ENCODE measurements around the gene TMEM8B.

TMEM8B gene

DNA sequence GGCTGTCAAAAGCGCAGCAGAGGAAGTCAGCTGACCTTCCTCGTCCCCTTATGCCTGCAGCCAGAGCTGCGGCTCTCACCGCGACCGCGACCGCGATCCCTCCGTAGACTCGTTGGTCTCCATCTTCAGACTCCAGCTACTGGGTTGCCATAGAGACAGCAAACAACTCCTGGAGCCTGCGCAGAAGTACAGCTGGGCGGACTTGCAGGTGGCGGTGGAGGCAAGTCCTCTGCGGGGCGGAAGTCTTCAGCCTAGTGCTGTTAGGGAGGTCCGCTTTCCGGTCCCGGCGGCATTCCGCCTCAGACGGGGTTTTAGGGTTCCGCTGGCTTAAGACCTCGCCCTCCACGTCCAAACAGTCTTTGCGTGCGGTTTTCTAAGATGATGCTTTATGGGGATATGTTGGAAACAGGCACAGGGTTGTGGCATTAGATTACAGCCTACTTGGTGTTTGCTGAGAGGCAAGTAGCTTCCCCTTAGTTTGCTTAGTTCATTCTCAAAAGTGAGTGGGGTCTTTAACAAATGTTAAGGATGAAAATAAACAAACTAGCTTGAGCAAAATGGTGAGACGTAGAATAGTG, 16.9 kb upstream of the TMEM8B start, which contains the start of gene SPAG8:
Gene SPAG8, minus strand, starts transcription at position 238 of the 578 bp plus-strand sequence. Its CDS starts 115 bp downstream, at position 123.
- peak; percentile 93 for DNase-seq

DNA sequence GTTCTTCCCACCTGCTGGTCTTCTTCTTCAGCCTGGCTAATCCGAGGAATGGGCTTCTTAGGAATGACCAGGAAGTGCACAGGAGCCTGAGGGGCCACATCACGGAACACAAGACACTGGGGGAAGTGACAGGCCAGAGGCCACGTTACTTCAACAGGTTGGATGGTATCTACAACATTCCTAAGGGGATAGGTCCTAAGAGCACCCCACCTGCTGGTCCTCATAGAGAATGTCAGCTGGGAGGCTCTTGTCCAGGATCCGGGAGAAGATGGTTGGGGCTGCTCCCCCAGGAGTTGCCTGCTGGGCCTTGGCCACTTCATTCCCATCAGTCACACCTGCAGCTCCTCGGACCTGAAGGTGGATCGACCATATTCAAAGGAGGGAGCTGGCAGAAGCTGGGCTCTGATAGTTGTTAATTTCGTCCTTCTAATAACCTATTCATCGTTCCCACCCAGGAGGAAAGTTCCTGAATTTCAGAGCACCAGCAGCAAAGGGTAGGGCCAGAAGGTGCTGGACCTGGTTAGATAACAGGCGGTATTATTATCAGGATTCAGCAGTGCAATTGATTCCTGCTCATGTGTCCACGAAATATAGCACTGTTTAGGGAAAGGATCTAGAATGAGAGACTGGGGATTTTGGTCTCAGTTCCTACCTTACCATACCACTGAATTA, 15.5 kb upstream of the TMEM8B start:
- DNase-seq, result no peak

GRCh38 chr9:35814106-35814840, 14.8 kb upstream of the TMEM8B start:
- peak; percentile 45 for DNase-seq

- DNase-seq, result peak; percentile 98
Observed at GRCh38 chr9:35814841-35815543, 14.0 kb upstream of the TMEM8B start, which contains the start of gene HINT2. HINT2 (minus strand) TSS chr9:35815042; CDS start chr9:35814979, 63 bp downstream.

DNA sequence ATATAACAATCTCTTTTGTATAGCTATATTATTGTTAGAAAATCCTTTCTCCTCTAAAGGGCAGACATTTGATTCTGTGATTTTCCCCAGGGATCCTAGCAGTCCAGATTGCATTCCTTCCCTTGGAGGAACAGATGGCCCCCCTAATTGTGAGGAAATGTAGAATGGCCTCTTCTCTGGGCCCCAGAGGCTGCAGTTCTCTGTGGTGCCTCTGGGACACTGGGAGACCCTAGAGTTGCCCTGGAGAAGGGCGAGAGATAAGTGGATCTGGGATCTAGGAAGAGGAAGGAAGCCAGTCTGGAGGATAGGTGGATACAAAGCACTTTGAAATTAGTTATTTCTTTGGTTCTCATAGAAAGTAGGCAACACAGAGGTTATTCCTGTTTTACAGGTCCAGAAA, 12.3 kb upstream of the TMEM8B start:
- no peak for DNase-seq

DNA sequence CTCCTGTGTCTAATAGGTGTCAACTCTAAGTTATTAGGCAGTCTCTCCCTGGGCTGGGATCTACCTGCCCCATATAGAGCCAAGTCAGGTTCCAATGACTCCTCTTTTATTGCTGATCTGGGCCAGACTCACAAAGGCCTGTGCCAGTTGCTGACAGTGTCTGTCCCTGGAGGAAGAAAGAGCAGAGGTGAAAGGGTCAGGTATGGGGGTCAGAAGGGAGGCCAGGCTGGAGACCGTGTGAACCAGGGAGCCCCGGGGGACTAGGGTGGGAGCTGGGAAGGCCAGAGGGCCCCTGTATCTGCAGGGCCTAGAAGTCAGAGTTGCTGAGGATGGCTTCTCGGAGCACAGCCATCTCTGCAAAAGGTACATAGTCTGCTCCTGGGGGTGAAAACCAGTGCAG, 10.7 kb upstream of the TMEM8B start:
- DNase-seq, result no peak

GRCh38 chr9:35820076-35820475, 9.0 kb upstream of the TMEM8B start:
- DNase-seq, result no peak

- no peak for DNase-seq
Observed at GRCh38 chr9:35822926-35823325, 6.1 kb upstream of the TMEM8B start.

GRCh38 chr9:35826071-35826701, 2.8 kb upstream of the TMEM8B start:
- DNase-seq, result peak; percentile 43

DNA sequence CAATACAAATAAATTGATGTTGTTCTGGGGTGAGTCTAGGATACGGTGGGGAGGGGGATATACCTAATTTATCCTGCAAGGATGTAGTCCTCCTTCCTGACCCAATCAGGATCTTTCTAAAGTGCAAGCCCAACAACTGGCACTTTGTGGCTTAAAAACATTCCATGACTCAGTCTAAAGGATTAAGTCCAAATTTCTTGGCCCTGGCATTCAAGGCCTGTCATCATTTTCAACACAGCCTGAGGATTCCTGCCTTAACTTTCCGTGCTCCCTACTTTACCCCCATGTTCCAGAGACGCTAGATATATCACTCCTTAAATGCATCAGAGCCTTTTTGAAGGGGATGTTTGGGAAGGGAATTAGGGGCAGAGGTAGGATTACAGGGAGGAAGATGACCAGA, 1.5 kb upstream of the TMEM8B start:
- no peak for DNase-seq

DNA sequence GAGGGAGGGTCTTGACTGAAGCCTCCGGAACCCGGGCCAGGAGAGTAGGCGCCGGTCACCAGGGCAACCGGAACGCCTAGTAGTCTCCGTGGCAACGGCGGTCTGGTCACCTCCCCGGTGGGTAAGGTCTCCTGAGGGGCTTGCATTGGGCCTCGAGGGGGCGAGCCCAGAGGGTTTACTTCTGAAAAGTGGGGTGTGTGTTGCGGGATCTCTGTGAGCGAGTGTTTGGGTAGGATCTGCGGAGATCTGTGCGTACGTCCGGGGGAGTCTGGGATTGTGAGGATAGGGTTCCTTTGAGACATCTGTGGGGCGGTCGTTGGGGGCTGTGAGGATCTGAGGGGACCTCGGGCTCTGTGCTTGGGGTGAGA, 328 bp upstream of the TMEM8B start, which contains the start of gene FAM221B:
Gene FAM221B, minus strand, starts transcription at position 17 of the 368 bp plus-strand sequence. CDS start 2,571 bp downstream, outside the sequence.
- peak; percentile 39 for DNase-seq

DNA sequence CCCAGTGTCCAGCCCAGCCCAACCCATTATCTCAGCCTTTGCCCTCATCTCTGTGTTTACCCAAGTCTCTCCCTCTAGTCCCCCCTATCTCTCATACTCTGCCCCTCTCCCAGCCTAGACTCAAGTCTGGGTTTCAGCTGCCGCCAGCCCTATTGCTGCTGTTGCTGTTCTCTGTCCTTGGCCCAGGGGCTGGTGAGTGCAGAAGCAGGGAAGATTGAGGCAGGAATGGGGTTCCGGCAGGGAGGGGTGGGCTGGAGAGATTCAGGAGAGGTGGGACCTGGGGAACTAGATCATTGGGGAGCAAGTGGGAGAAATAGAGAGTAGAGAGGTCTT, 702 bp downstream of the TMEM8B start:
- no peak for DNase-seq

DNA sequence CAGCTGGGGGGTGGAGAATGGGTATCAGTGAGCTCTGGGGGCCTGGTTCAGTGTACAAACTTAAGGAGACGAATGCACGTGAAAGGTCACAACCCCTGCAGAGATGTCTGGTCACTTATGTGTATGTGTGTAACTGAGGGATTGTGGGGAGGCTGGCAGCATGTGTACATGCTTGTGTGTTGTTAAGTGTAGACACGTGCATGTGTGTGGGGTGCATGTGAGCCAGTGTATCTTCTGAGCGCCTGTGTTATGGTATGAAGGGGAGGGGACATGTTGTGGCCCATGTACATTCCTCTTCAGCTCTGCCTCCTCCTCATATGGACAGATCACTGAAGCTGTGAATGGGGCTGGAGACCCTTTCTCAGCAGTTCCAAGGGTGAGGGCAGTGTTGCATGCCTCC, 2.0 kb downstream of the TMEM8B start:
- DNase-seq, result no peak

- no peak for DNase-seq
Observed at GRCh38 chr9:35832814-35833213, 3.8 kb downstream of the TMEM8B start.

GRCh38 chr9:35834260-35835215, 5.5 kb downstream of the TMEM8B start:
- DNase-seq, result no peak

DNA sequence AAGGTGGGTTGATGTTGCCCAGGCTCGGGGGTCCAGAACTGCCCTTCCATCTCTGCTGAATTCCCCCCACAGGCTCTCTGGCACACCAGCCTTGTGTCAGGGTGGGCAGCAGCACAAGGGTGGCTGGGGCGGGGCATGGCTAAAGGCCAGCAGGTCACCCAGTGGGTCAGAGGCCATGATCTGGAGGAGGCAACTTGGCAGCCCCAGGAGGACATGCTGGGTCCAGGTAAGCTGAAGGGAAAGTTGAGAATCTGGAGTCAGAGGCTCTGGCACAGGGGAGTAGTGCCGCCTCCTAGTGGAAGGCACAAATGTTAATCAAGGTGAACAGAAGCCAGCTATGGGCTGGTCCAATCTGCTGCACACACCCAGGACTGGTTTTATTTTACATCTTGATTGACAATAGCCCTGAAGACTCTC, 6.2 kb downstream of the TMEM8B start:
- peak; percentile 20 for DNase-seq

DNA sequence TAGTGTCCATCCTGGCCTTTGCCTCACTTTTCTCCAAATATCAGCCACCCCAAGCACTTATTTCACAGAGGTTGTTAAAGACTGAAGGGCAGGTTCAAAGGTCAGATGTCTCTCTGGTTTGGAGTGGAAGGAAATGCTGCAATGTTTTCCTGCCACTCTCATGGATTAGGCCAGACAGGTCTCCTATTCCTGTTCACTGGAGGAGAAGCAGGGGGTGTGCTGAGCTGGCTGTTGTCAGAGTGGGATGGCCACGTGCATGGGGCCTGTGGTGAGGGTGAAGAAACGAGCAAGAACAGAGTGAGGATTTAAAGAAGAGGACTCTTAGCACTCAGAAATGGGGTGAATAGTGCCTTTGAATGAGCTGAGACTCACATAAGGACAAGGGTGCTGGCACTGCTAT, 6.7 kb downstream of the TMEM8B start:
- no peak for DNase-seq

GRCh38 chr9:35836595-35836994, 7.6 kb downstream of the TMEM8B start:
- no peak for DNase-seq

DNA sequence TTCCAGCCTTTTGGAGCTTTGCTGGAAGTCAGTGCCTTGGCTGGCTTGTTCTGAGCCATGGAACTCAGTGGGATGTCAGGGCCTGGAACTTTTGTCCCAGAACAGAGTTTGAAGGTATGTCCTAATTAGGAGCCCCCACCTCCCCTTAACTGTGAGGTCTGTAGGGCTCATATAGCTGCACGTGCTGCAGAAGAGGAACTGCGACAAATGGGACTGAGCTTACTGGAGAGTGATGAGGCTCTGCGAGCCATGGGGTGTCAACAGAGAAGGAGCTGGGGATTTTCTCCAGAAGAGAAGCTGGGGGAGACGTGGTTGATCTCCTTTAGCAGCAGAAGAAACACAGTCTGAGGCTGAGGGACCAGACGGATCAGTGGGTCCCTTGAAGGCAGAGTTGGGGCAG, 10.9 kb downstream of the TMEM8B start:
- no peak for DNase-seq

- DNase-seq, result no peak
Observed at GRCh38 chr9:35840881-35841644, 12.0 kb downstream of the TMEM8B start.

GRCh38 chr9:35841645-35841900, 12.5 kb downstream of the TMEM8B start:
- DNase-seq, result no peak
